ENCODE measurements around the gene DENND4A. TPM values are rescaled to one million over a fixed set of nuclear protein-coding genes. Genes with fewer than 3 reads are reported as not detected.

The DENND4A gene
- total RNA-seq, 1 experiment from 2014 or later: 12.7 TPM

GRCh38 chr15:65829130-65829764 is 37.2 kb upstream of the DENND4A start:
- H3K36me3 ChIP-seq (ENCODE audit: control insufficient read depth, insufficient read depth, low read length): no peaks in the 10 kb centered on the region
- TF ChIP-seq, protein P1, sequence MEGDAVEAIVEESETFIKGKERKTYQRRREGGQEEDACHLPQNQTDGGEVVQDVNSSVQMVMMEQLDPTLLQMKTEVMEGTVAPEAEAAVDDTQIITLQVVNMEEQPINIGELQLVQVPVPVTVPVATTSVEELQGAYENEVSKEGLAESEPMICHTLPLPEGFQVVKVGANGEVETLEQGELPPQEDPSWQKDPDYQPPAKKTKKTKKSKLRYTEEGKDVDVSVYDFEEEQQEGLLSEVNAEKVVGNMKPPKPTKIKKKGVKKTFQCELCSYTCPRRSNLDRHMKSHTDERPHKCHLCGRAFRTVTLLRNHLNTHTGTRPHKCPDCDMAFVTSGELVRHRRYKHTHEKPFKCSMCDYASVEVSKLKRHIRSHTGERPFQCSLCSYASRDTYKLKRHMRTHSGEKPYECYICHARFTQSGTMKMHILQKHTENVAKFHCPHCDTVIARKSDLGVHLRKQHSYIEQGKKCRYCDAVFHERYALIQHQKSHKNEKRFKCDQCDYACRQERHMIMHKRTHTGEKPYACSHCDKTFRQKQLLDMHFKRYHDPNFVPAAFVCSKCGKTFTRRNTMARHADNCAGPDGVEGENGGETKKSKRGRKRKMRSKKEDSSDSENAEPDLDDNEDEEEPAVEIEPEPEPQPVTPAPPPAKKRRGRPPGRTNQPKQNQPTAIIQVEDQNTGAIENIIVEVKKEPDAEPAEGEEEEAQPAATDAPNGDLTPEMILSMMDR (IDR thresholded peaks at IDR 0.05; ENCODE audit: insufficient read depth in 1 of 2, low read depth in 1 of 2, low read length in 1 of 2, severe bottlenecking in 1 of 2, unreplicated experiment in 1 of 2): peak; percentile 48 to 51
- Mint-ChIP-seq H3K4me1 (ENCODE audit: low read depth, unreplicated experiment) (peaks cover 41% of the 10 kb centered on the region), H3K27me3 (ENCODE audit: insufficient read depth, unreplicated experiment) (no peaks in the 10 kb centered on the region), H3K36me3 (ENCODE audit: insufficient read depth, unreplicated experiment) (no peaks in the 10 kb centered on the region), H3K4me3 (ENCODE audit: unreplicated experiment) (no peak overlapping the region), H3K27ac (ENCODE audit: unreplicated experiment) (peak overlapping the region; percentile 48), H3K9me3 (ENCODE audit: unreplicated experiment) (no peaks in the 10 kb centered on the region)
- peaks cover 43% of the 10 kb centered on the region for H3K4me1 ChIP-seq
- ChIA-PET POLR2A (interaction anchor here (1.1 kb wide), 1 partner anchor 40 kb away, joined by 3 read pairs; the partner anchor contains the start of gene RAB11A), CTCF (interaction anchor here (0.5 to 1.3 kb wide), 3 partner anchors 27 to 233 kb away, joined by 5 read pairs; partner anchors contain the start of gene RAB11A)
- peak in 1 of 2 experiments; percentile 32 for DNase-seq
- no TSS peak for BruUV-seq (replicated peaks)
- H3K9me3 ChIP-seq: no peaks in the 10 kb centered on the region
- intact Hi-C loops (cut with micrococcal nuclease; ENCODE audit: unreplicated experiment): no loop called here
- no peak overlapping the region for H3K4me3 ChIP-seq (ENCODE audit: low read depth, low read length)
- H3K27me3 ChIP-seq (replicated peaks; ENCODE audit: control insufficient read depth, insufficient read depth, low read length): no peaks in the 10 kb centered on the region

GRCh38 chr15:65828585-65828984 is 36.5 kb upstream of the DENND4A start:
- Mint-ChIP-seq H3K4me1 (ENCODE audit: low read depth, unreplicated experiment) (peaks cover 40% of the 10 kb centered on the region), H3K9me3 (ENCODE audit: unreplicated experiment) (no peaks in the 10 kb centered on the region), H3K4me3 (ENCODE audit: unreplicated experiment) (no peak overlapping the region), H3K27me3 (ENCODE audit: insufficient read depth, unreplicated experiment) (no peaks in the 10 kb centered on the region), H3K27ac (ENCODE audit: unreplicated experiment) (peak overlapping the region; percentile 48), H3K36me3 (ENCODE audit: insufficient read depth, unreplicated experiment) (no peaks in the 10 kb centered on the region)
- H3K36me3 ChIP-seq (ENCODE audit: control insufficient read depth, insufficient read depth, low read length): no peaks in the 10 kb centered on the region
- ChIA-PET POLR2A (interaction anchor here (1.1 kb wide), 1 partner anchor 41 kb away, joined by 3 read pairs; the partner anchor contains the start of gene RAB11A), CTCF (interaction anchor here (0.9 to 1.3 kb wide), 2 partner anchors 41 to 233 kb away, joined by 5 read pairs; partner anchors contain the start of gene RAB11A)
- no peaks in the 10 kb centered on the region for H3K9me3 ChIP-seq
- H3K4me3 ChIP-seq (ENCODE audit: low read depth, low read length): no peak overlapping the region
- H3K27me3 ChIP-seq (replicated peaks; ENCODE audit: control insufficient read depth, insufficient read depth, low read length): no peaks in the 10 kb centered on the region
- BruUV-seq (replicated peaks): no TSS peak
- TF ChIP-seq, protein P1 (IDR thresholded peaks at IDR 0.05; ENCODE audit: insufficient read depth in 1 of 2, low read depth in 1 of 2, low read length in 1 of 2, severe bottlenecking in 1 of 2, unreplicated experiment in 1 of 2): no peak
- intact Hi-C loops (cut with micrococcal nuclease; ENCODE audit: unreplicated experiment): no loop called here
- peaks cover 39% of the 10 kb centered on the region for H3K4me1 ChIP-seq
- no peak for DNase-seq

GRCh38 chr15:65827065-65827464 is 35.0 kb upstream of the DENND4A start:
- H3K4me3 Mint-ChIP-seq (ENCODE audit: unreplicated experiment): peak overlapping the region; percentile 12
- Histone ChIP-seq H3K36me3 (ENCODE audit: control insufficient read depth, insufficient read depth, low read length) (no peaks in the 10 kb centered on the region), H3K9me3 (no peaks in the 10 kb centered on the region), H3K4me1 (peaks cover 31% of the 10 kb centered on the region), H3K27me3 (replicated peaks; ENCODE audit: control insufficient read depth, insufficient read depth, low read length) (no peaks in the 10 kb centered on the region), H3K4me3 (ENCODE audit: low read depth, low read length) (no peak overlapping the region)
- ChIA-PET CTCF (no interaction called here), POLR2A (no interaction called here)
- no peaks in the 10 kb centered on the region for H3K27me3 Mint-ChIP-seq (ENCODE audit: insufficient read depth, unreplicated experiment)
- H3K36me3 Mint-ChIP-seq (ENCODE audit: insufficient read depth, unreplicated experiment): no peaks in the 10 kb centered on the region
- intact Hi-C loops (cut with micrococcal nuclease; ENCODE audit: unreplicated experiment): no loop called here
- H3K4me1 Mint-ChIP-seq (ENCODE audit: low read depth, unreplicated experiment): peaks cover 31% of the 10 kb centered on the region
- TF ChIP-seq, protein P1 (IDR thresholded peaks at IDR 0.05; ENCODE audit: insufficient read depth in 1 of 2, low read depth in 1 of 2, low read length in 1 of 2, severe bottlenecking in 1 of 2, unreplicated experiment in 1 of 2): no peak
- no peaks in the 10 kb centered on the region for H3K9me3 Mint-ChIP-seq (ENCODE audit: unreplicated experiment)
- no TSS peak for BruUV-seq (replicated peaks)
- H3K27ac Mint-ChIP-seq (ENCODE audit: unreplicated experiment): peak overlapping the region; percentile 18
- DNase-seq: no peak

Data from Caco-2 (cell line).